Measurements from ENCODE around the gene NACC2.

The NACC2 gene

DNA sequence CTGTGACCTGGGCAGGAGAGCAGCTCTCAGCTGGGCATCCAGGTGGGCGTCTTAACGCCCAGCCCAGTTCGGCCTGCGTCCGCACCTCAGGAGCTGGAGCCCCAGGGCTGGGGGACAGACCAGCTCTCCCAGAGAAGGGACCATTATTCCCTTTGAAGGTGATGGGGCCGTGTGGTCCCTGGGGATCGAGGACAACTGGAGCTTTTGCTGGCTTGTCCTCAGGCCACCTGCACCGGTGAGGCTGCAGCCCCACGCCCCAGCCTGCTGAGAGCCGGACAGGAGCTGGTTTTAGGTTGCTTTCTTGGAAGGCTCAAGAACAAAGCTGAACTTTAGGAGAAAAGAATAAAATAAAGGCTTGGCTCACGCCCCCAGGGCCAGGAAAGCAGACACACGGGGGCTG, 40.9 kb downstream of the NACC2 start:
- TF ChIP-seq, protein P1, sequence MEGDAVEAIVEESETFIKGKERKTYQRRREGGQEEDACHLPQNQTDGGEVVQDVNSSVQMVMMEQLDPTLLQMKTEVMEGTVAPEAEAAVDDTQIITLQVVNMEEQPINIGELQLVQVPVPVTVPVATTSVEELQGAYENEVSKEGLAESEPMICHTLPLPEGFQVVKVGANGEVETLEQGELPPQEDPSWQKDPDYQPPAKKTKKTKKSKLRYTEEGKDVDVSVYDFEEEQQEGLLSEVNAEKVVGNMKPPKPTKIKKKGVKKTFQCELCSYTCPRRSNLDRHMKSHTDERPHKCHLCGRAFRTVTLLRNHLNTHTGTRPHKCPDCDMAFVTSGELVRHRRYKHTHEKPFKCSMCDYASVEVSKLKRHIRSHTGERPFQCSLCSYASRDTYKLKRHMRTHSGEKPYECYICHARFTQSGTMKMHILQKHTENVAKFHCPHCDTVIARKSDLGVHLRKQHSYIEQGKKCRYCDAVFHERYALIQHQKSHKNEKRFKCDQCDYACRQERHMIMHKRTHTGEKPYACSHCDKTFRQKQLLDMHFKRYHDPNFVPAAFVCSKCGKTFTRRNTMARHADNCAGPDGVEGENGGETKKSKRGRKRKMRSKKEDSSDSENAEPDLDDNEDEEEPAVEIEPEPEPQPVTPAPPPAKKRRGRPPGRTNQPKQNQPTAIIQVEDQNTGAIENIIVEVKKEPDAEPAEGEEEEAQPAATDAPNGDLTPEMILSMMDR (IDR thresholded peaks at IDR 0.05; ENCODE audit: control insufficient read depth, extremely low read depth, insufficient read depth): no peak

DNA sequence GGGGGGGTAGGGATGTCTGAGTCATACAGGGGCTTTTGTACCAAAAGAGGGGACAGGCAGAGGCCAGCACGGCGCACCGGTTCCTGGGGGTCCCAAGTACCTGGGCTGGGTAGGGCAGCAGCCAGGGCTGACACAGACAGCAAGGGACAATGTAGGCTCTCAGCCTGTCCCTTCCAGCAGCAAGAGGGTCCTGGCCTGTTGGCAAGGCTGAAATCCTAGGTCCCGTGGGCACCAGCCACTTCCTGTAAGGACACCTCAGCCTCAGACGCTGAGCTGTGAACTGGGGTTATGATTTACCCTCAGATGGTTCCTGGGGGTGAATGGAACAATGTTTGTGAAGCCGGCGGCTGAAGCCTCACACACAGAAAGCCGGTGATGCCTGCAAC, 41.3 kb downstream of the NACC2 start:
- H3K4me3 ChIP-seq (ENCODE audit: low read depth, low read length): no peak overlapping the region
- DNase-seq (ENCODE audit: low read depth): no peak

More for the DNA sequence above, 40.9 kb downstream of the NACC2 start:
- no peak overlapping the region for H3K4me3 ChIP-seq (ENCODE audit: low read depth, low read length)
- DNase-seq (ENCODE audit: low read depth): no peak

DNA sequence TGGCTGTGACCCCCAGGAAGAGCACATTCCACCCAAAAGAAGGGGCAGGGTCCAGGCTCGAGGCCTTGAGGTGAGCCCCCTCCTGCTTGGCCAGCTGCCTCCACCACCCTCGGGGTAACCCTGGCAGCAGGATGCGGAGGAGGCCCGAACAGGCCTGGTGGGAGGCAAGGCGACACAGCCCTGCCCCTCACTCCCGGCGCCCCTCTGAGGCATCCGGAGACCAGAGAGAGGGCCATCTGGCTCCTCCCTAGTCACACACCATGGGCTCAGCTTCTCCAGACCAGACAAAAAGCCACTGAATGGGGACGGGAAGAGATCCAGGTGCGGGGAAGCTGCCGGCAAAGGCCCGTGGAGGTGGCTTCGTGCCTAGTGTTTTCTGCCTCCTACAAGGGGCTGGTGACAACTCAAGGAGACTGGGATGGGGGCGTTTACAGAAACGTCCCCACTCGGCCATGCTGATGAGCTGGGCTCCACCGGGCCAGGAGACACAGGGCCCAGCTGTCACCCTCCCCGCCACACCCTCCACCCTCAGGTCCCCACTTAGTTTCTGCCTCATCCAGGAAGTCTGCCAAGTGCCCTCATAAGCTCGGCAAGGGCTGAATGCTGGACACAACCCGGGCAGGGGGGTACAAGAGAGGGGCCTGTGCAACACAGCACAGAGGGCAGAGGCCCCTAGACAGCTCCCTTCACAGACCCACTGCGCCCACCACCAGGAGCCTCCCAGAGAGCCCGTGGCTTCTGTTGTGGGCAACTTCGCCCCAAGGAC, 41.9 kb downstream of the NACC2 start:
- TF ChIP-seq, protein P1 (IDR thresholded peaks at IDR 0.05; ENCODE audit: control insufficient read depth, extremely low read depth, insufficient read depth): no peak
- peak overlapping the region; percentile 57 for H3K4me3 ChIP-seq (ENCODE audit: low read depth, low read length)
- no peak for DNase-seq (ENCODE audit: low read depth)

More for the DNA sequence above, 41.3 kb downstream of the NACC2 start:
- TF ChIP-seq, protein P1 (IDR thresholded peaks at IDR 0.05; ENCODE audit: control insufficient read depth, extremely low read depth, insufficient read depth): no peak

DNA sequence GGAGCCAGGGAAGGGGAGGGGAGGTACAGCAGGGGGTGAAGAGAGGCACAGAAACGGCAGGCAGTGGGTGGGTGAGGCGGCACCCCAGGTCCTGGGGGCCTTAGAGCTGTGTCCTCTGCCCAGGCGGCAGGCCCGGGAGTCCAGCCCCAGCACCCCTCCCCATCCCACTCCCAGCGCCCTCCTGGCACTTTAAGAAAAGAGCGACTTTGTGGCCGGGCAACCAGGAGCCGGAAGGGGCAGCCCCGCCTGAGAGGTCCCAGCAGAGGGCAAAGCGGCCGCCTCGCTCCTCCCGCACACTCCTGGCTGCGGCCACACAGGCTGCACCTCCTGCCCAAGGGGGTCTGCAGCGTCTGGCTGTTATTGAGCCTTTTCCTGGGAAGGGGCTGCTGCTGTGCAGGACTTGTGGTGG, 42.6 kb downstream of the NACC2 start:
- DNase-seq (ENCODE audit: low read depth): no peak
- H3K4me3 ChIP-seq (ENCODE audit: low read depth, low read length): peak overlapping the region; percentile 57
- TF ChIP-seq, protein P1 (IDR thresholded peaks at IDR 0.05; ENCODE audit: control insufficient read depth, extremely low read depth, insufficient read depth): no peak

DNA sequence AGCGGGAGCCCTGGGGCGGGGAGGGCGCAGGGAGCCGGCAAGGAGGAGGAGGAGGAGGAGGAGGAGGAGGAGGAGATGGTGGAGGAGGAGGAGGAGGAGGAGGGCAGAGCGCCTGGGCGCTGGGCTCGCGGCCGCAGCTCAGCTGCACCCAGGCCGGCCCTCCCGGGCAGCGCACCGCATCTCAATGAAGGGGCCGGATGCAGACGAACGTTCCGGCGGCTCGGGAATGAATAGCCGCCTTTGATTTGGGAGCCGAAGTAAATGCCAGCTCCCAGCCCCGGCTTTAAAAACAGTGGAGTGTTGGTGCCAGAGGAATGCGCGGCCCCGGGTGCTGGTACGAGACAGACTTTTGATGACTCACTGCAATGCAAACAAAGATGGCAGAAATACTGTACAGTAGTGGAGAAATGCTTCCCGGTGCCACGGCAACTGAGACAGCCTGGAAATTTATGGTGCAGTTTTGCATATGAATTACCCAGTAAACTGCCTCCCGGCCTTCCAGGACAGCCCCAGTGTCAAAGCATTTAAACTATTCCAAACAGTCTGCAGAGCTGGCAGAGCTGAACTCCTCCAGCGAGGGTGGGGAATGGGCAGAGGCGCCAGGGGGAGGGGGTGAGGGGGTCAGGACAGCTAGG, 43.1 kb downstream of the NACC2 start:
- DNase-seq (ENCODE audit: low read depth): peak; percentile 92
- TF ChIP-seq, protein P1 (IDR thresholded peaks at IDR 0.05; ENCODE audit: control insufficient read depth, extremely low read depth, insufficient read depth): no peak
- H3K4me3 ChIP-seq (ENCODE audit: low read depth, low read length): peak overlapping the region; percentile 57

DNA sequence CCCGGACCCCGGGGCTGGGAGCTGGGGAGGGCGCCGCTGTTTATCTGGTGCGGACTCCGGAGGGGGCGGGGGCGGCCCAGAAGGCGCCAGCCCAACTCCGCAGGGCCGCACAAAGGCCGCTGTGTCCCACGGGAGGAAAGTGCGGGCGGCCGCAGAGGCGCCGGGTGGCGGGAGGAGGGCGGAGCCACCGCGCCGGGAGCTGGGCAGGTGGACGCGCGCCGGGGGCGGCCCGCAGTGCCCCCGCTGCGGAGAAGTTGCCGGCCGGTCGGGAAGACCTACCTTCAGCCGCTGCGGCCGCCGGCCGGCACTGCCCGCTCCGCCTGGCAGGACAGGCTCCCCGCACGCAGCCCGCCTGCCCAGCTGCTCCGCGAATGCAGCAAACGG, 43.6 kb downstream of the NACC2 start:
- TF ChIP-seq, protein P1 (IDR thresholded peaks at IDR 0.05; ENCODE audit: control insufficient read depth, extremely low read depth, insufficient read depth): no peak
- H3K4me3 ChIP-seq (ENCODE audit: low read depth, low read length): peak overlapping the region; percentile 57
- DNase-seq (ENCODE audit: low read depth): no peak

Data from LNCaP clone FGC (cell line).